ENCODE data around the gene SEMA3C.

The SEMA3C gene

GRCh38 chr7:80773787-80774508 is 144.9 kb downstream of the SEMA3C start:
- H3K27me3 ChIP-seq (replicated peaks; ENCODE audit: control insufficient read depth, insufficient read depth, low read length, poor library complexity, severe bottlenecking) = no peaks in the 10 kb centered on the region
- H3K36me3 ChIP-seq (ENCODE audit: control insufficient read depth, insufficient read depth, low read length) = no peaks in the 10 kb centered on the region
- no peak overlapping the region for H3K27ac ChIP-seq (ENCODE audit: insufficient read depth, low read length, poor library complexity, severe bottlenecking)
- DNase-seq = no peak
- no peaks in the 10 kb centered on the region for H3K9me3 ChIP-seq (ENCODE audit: control insufficient read depth, low read length)
- H3K4me1 ChIP-seq (ENCODE audit: control insufficient read depth, insufficient read depth, low read length, poor library complexity, severe bottlenecking) = no peaks in the 10 kb centered on the region
- H3K4me3 ChIP-seq (ENCODE audit: insufficient read depth, low read depth, low read length, poor library complexity, severe bottlenecking) = no peak overlapping the region

GRCh38 chr7:80772347-80772993 is 146.4 kb downstream of the SEMA3C start:
- H3K27ac ChIP-seq (ENCODE audit: insufficient read depth, low read length, poor library complexity, severe bottlenecking) = no peak overlapping the region
- no peaks in the 10 kb centered on the region for H3K4me1 ChIP-seq (ENCODE audit: control insufficient read depth, insufficient read depth, low read length, poor library complexity, severe bottlenecking)
- H3K27me3 ChIP-seq (replicated peaks; ENCODE audit: control insufficient read depth, insufficient read depth, low read length, poor library complexity, severe bottlenecking) = no peaks in the 10 kb centered on the region
- no peak overlapping the region for H3K4me3 ChIP-seq (ENCODE audit: insufficient read depth, low read depth, low read length, poor library complexity, severe bottlenecking)
- H3K36me3 ChIP-seq (ENCODE audit: control insufficient read depth, insufficient read depth, low read length) = no peaks in the 10 kb centered on the region
- no peak for DNase-seq
- no peaks in the 10 kb centered on the region for H3K9me3 ChIP-seq (ENCODE audit: control insufficient read depth, low read length)

- H3K27ac ChIP-seq (ENCODE audit: insufficient read depth, low read length, poor library complexity, severe bottlenecking) = no peak overlapping the region
- H3K4me1 ChIP-seq (ENCODE audit: control insufficient read depth, insufficient read depth, low read length, poor library complexity, severe bottlenecking) = no peaks in the 10 kb centered on the region
- no peak overlapping the region for H3K4me3 ChIP-seq (ENCODE audit: insufficient read depth, low read depth, low read length, poor library complexity, severe bottlenecking)
- no peaks in the 10 kb centered on the region for H3K27me3 ChIP-seq (replicated peaks; ENCODE audit: control insufficient read depth, insufficient read depth, low read length, poor library complexity, severe bottlenecking)
- no peak for DNase-seq
- no peaks in the 10 kb centered on the region for H3K9me3 ChIP-seq (ENCODE audit: control insufficient read depth, low read length)
- H3K36me3 ChIP-seq (ENCODE audit: control insufficient read depth, insufficient read depth, low read length) = no peaks in the 10 kb centered on the region
Measured at GRCh38 chr7:80771523-80771922, 147.3 kb downstream of the SEMA3C start.

GRCh38 chr7:80770675-80771081 is 148.2 kb downstream of the SEMA3C start:
- DNase-seq = no peak

GRCh38 chr7:80770061-80770460 is 148.8 kb downstream of the SEMA3C start:
- Histone ChIP-seq H3K36me3 (ENCODE audit: control insufficient read depth, insufficient read depth, low read length) (no peaks in the 10 kb centered on the region), H3K9me3 (ENCODE audit: control insufficient read depth, low read length) (no peaks in the 10 kb centered on the region), H3K4me3 (ENCODE audit: insufficient read depth, low read depth, low read length, poor library complexity, severe bottlenecking) (no peak overlapping the region), H3K27me3 (replicated peaks; ENCODE audit: control insufficient read depth, insufficient read depth, low read length, poor library complexity, severe bottlenecking) (no peaks in the 10 kb centered on the region), H3K4me1 (ENCODE audit: control insufficient read depth, insufficient read depth, low read length, poor library complexity, severe bottlenecking) (no peaks in the 10 kb centered on the region), H3K27ac (ENCODE audit: insufficient read depth, low read length, poor library complexity, severe bottlenecking) (no peak overlapping the region)
- DNase-seq = no peak

More at GRCh38 chr7:80770675-80771081, 148.2 kb downstream of the SEMA3C start:
- H3K4me1 ChIP-seq (ENCODE audit: control insufficient read depth, insufficient read depth, low read length, poor library complexity, severe bottlenecking) = no peaks in the 10 kb centered on the region
- H3K27ac ChIP-seq (ENCODE audit: insufficient read depth, low read length, poor library complexity, severe bottlenecking) = no peak overlapping the region
- no peaks in the 10 kb centered on the region for H3K9me3 ChIP-seq (ENCODE audit: control insufficient read depth, low read length)
- no peaks in the 10 kb centered on the region for H3K36me3 ChIP-seq (ENCODE audit: control insufficient read depth, insufficient read depth, low read length)
- H3K4me3 ChIP-seq (ENCODE audit: insufficient read depth, low read depth, low read length, poor library complexity, severe bottlenecking) = no peak overlapping the region
- no peaks in the 10 kb centered on the region for H3K27me3 ChIP-seq (replicated peaks; ENCODE audit: control insufficient read depth, insufficient read depth, low read length, poor library complexity, severe bottlenecking)

- no peaks in the 10 kb centered on the region for H3K9me3 ChIP-seq (ENCODE audit: control insufficient read depth, low read length)
- no peaks in the 10 kb centered on the region for H3K27me3 ChIP-seq (replicated peaks; ENCODE audit: control insufficient read depth, insufficient read depth, low read length, poor library complexity, severe bottlenecking)
- H3K4me1 ChIP-seq (ENCODE audit: control insufficient read depth, insufficient read depth, low read length, poor library complexity, severe bottlenecking) = no peaks in the 10 kb centered on the region
- no peak for DNase-seq
- no peaks in the 10 kb centered on the region for H3K36me3 ChIP-seq (ENCODE audit: control insufficient read depth, insufficient read depth, low read length)
- no peak overlapping the region for H3K27ac ChIP-seq (ENCODE audit: insufficient read depth, low read length, poor library complexity, severe bottlenecking)
- H3K4me3 ChIP-seq (ENCODE audit: insufficient read depth, low read depth, low read length, poor library complexity, severe bottlenecking) = no peak overlapping the region
Measured at GRCh38 chr7:80768756-80769155, 150.1 kb downstream of the SEMA3C start.

- no peak for DNase-seq
- Histone ChIP-seq H3K4me1 (ENCODE audit: control insufficient read depth, insufficient read depth, low read length, poor library complexity, severe bottlenecking) (no peaks in the 10 kb centered on the region), H3K27ac (ENCODE audit: insufficient read depth, low read length, poor library complexity, severe bottlenecking) (no peak overlapping the region), H3K27me3 (replicated peaks; ENCODE audit: control insufficient read depth, insufficient read depth, low read length, poor library complexity, severe bottlenecking) (no peaks in the 10 kb centered on the region), H3K36me3 (ENCODE audit: control insufficient read depth, insufficient read depth, low read length) (no peaks in the 10 kb centered on the region), H3K4me3 (ENCODE audit: insufficient read depth, low read depth, low read length, poor library complexity, severe bottlenecking) (no peak overlapping the region), H3K9me3 (ENCODE audit: control insufficient read depth, low read length) (no peaks in the 10 kb centered on the region)
Measured at GRCh38 chr7:80767654-80768053, 151.2 kb downstream of the SEMA3C start.

GRCh38 chr7:80766724-80767123 is 152.1 kb downstream of the SEMA3C start:
- Histone ChIP-seq H3K9me3 (ENCODE audit: control insufficient read depth, low read length) (no peaks in the 10 kb centered on the region), H3K4me3 (ENCODE audit: insufficient read depth, low read depth, low read length, poor library complexity, severe bottlenecking) (no peak overlapping the region), H3K4me1 (ENCODE audit: control insufficient read depth, insufficient read depth, low read length, poor library complexity, severe bottlenecking) (no peaks in the 10 kb centered on the region), H3K27ac (ENCODE audit: insufficient read depth, low read length, poor library complexity, severe bottlenecking) (no peak overlapping the region), H3K36me3 (ENCODE audit: control insufficient read depth, insufficient read depth, low read length) (no peaks in the 10 kb centered on the region), H3K27me3 (replicated peaks; ENCODE audit: control insufficient read depth, insufficient read depth, low read length, poor library complexity, severe bottlenecking) (no peaks in the 10 kb centered on the region)
- DNase-seq = no peak

GRCh38 chr7:80764132-80764531 is 154.7 kb downstream of the SEMA3C start:
- H3K27me3 ChIP-seq (replicated peaks; ENCODE audit: control insufficient read depth, insufficient read depth, low read length, poor library complexity, severe bottlenecking) = no peaks in the 10 kb centered on the region
- H3K9me3 ChIP-seq (ENCODE audit: control insufficient read depth, low read length) = no peaks in the 10 kb centered on the region
- H3K27ac ChIP-seq (ENCODE audit: insufficient read depth, low read length, poor library complexity, severe bottlenecking) = no peak overlapping the region
- H3K4me1 ChIP-seq (ENCODE audit: control insufficient read depth, insufficient read depth, low read length, poor library complexity, severe bottlenecking) = no peaks in the 10 kb centered on the region
- no peaks in the 10 kb centered on the region for H3K36me3 ChIP-seq (ENCODE audit: control insufficient read depth, insufficient read depth, low read length)
- DNase-seq = no peak
- H3K4me3 ChIP-seq (ENCODE audit: insufficient read depth, low read depth, low read length, poor library complexity, severe bottlenecking) = no peak overlapping the region

- H3K27me3 ChIP-seq (replicated peaks; ENCODE audit: control insufficient read depth, insufficient read depth, low read length, poor library complexity, severe bottlenecking) = no peaks in the 10 kb centered on the region
- no peaks in the 10 kb centered on the region for H3K36me3 ChIP-seq (ENCODE audit: control insufficient read depth, insufficient read depth, low read length)
- H3K4me1 ChIP-seq (ENCODE audit: control insufficient read depth, insufficient read depth, low read length, poor library complexity, severe bottlenecking) = no peaks in the 10 kb centered on the region
- no peak overlapping the region for H3K27ac ChIP-seq (ENCODE audit: insufficient read depth, low read length, poor library complexity, severe bottlenecking)
- DNase-seq = no peak
- no peaks in the 10 kb centered on the region for H3K9me3 ChIP-seq (ENCODE audit: control insufficient read depth, low read length)
- no peak overlapping the region for H3K4me3 ChIP-seq (ENCODE audit: insufficient read depth, low read depth, low read length, poor library complexity, severe bottlenecking)
Measured at GRCh38 chr7:80763704-80764103, 155.1 kb downstream of the SEMA3C start.

Data from effector memory CD4-positive, alpha-beta T cell (primary cell).